ENCODE measurements around the gene LGR6. TPM values are rescaled to one million over a fixed set of nuclear protein-coding genes. Genes with fewer than 3 reads are reported as not detected.

The LGR6 gene
- total and polyA plus RNA-seq, 2 donors (not counting 1 experiment from before 2014, with no cell fraction given), result 0.28 TPM; not detected in 1

GRCh38 chr1:202200669-202201068 is 7.1 kb downstream of the LGR6 start:
- DNase-seq, result no peak
- H3K4me1 Mint-ChIP-seq, result peaks cover 10% of the 10 kb centered on the region
- no peak overlapping the region for H3K4me2 ChIP-seq (replicated peaks; ENCODE audit: low read depth, low read length, poor library complexity, severe bottlenecking)
- ATAC-seq (ENCODE audit: low read depth), result no peak
- no peak overlapping the region for H3K4me3 Mint-ChIP-seq
- no peaks in the 10 kb centered on the region for H3K9me3 ChIP-seq (ENCODE audit: control extremely low read depth in 1 of 3, control insufficient read depth in 2 of 3, insufficient read depth in 1 of 3, low read length in 2 of 3)
- ChIA-PET CTCF (interaction anchor here (1.6 to 2.0 kb wide), 2 partner anchors 11 to 116 kb away, joined by 4 to 9 read pairs; no protein-coding TSS in a partner anchor), POLR2A (no interaction called here)
- H3K36me3 ChIP-seq (replicated peaks in 1 of 2; ENCODE audit: control extremely low read depth in 1 of 2, control insufficient read depth in 1 of 2, extremely low read depth in 1 of 2, insufficient read depth in 2 of 2, low read length in 1 of 2), result no peaks in the 10 kb centered on the region
- WGBS (ENCODE audit: insufficient coverage), result 77% methylated on average over 3 of the region's 8 CpGs
- H3K4me1 ChIP-seq (ENCODE audit: control insufficient read depth in 2 of 2, insufficient read depth in 2 of 2, low read length in 2 of 2), result peaks cover 5 to 7% of the 10 kb centered on the region in 2 donors
- no peak overlapping the region for H3K4me3 ChIP-seq (ENCODE audit: control extremely low read depth in 1 of 5, extremely low read depth in 1 of 5, insufficient read depth in 1 of 5, low read depth in 2 of 5, low read length in 4 of 5)
- peaks cover 37% of the 10 kb centered on the region for H3K27me3 Mint-ChIP-seq
- H3K9me3 Mint-ChIP-seq (ENCODE audit: insufficient read depth), result no peaks in the 10 kb centered on the region
- no peak overlapping the region for H2AFZ ChIP-seq (ENCODE audit: insufficient read depth, low read depth, low read length, poor library complexity, severe bottlenecking)
- no peak overlapping the region for H3K27ac Mint-ChIP-seq
- H3K27ac ChIP-seq (ENCODE audit: low read length in 2 of 2), result no peak overlapping the region
- TF ChIP-seq, protein P1, sequence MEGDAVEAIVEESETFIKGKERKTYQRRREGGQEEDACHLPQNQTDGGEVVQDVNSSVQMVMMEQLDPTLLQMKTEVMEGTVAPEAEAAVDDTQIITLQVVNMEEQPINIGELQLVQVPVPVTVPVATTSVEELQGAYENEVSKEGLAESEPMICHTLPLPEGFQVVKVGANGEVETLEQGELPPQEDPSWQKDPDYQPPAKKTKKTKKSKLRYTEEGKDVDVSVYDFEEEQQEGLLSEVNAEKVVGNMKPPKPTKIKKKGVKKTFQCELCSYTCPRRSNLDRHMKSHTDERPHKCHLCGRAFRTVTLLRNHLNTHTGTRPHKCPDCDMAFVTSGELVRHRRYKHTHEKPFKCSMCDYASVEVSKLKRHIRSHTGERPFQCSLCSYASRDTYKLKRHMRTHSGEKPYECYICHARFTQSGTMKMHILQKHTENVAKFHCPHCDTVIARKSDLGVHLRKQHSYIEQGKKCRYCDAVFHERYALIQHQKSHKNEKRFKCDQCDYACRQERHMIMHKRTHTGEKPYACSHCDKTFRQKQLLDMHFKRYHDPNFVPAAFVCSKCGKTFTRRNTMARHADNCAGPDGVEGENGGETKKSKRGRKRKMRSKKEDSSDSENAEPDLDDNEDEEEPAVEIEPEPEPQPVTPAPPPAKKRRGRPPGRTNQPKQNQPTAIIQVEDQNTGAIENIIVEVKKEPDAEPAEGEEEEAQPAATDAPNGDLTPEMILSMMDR (IDR thresholded peaks at IDR 0.05), result no peak
- TF ChIP-seq EZH2 (IDR thresholded peaks at IDR 0.05; ENCODE audit: borderline replicate concordance, insufficient read depth, low read depth, low read length, poor library complexity, severe bottlenecking), result no peak
- H4K20me1 ChIP-seq (ENCODE audit: control insufficient read depth, insufficient read depth, low read length, poor library complexity, severe bottlenecking), result no peaks in the 10 kb centered on the region
- intact Hi-C loops (cut with micrococcal nuclease), result no loop called here
- no peak overlapping the region for H3K9ac ChIP-seq (ENCODE audit: low read length)
- no peaks in the 10 kb centered on the region for H3K79me2 ChIP-seq (ENCODE audit: control insufficient read depth, insufficient read depth, low read length)
- H3K27me3 ChIP-seq (replicated peaks in 1 of 4; ENCODE audit: control extremely low read depth in 1 of 4, control insufficient read depth in 3 of 4, insufficient read depth in 4 of 4, low read length in 3 of 4), result peaks cover 0 to 15% (median 3%) of the 10 kb centered on the region in 4 experiments

GRCh38 chr1:202201266-202201665 is 7.7 kb downstream of the LGR6 start:
- H3K4me1 Mint-ChIP-seq, result peaks cover 10% of the 10 kb centered on the region
- peaks cover 0 to 16% (median 3%) of the 10 kb centered on the region in 4 experiments for H3K27me3 ChIP-seq (replicated peaks in 1 of 4; ENCODE audit: control extremely low read depth in 1 of 4, control insufficient read depth in 3 of 4, insufficient read depth in 4 of 4, low read length in 3 of 4)
- no peak overlapping the region for H2AFZ ChIP-seq (ENCODE audit: insufficient read depth, low read depth, low read length, poor library complexity, severe bottlenecking)
- peaks cover 5 to 7% of the 10 kb centered on the region in 2 donors for H3K4me1 ChIP-seq (ENCODE audit: control insufficient read depth in 2 of 2, insufficient read depth in 2 of 2, low read length in 2 of 2)
- POLR2A ChIA-PET, result no interaction called here
- CTCF ChIA-PET, result interaction anchor here (0.9 to 2.0 kb wide), 3 partner anchors 8 to 115 kb away, joined by 3 to 4 read pairs (median 4); partner anchors contain the start of gene LGR6
- peaks cover 32% of the 10 kb centered on the region for H3K27me3 Mint-ChIP-seq
- no peaks in the 10 kb centered on the region for H3K79me2 ChIP-seq (ENCODE audit: control insufficient read depth, insufficient read depth, low read length)
- no peak for DNase-seq
- no peak overlapping the region for H3K27ac ChIP-seq (ENCODE audit: low read length in 2 of 2)
- H3K9me3 Mint-ChIP-seq (ENCODE audit: insufficient read depth), result no peaks in the 10 kb centered on the region
- TF ChIP-seq, protein P1 (IDR thresholded peaks at IDR 0.05), result no peak
- no peak for TF ChIP-seq EZH2 (IDR thresholded peaks at IDR 0.05; ENCODE audit: borderline replicate concordance, insufficient read depth, low read depth, low read length, poor library complexity, severe bottlenecking)
- no peak overlapping the region for H3K4me3 ChIP-seq (ENCODE audit: control extremely low read depth in 1 of 5, extremely low read depth in 1 of 5, insufficient read depth in 1 of 5, low read depth in 2 of 5, low read length in 4 of 5)
- no peak overlapping the region for H3K27ac Mint-ChIP-seq
- no peaks in the 10 kb centered on the region for H4K20me1 ChIP-seq (ENCODE audit: control insufficient read depth, insufficient read depth, low read length, poor library complexity, severe bottlenecking)
- no peak for ATAC-seq (ENCODE audit: low read depth)
- H3K4me3 Mint-ChIP-seq, result no peak overlapping the region
- H3K4me2 ChIP-seq (replicated peaks; ENCODE audit: low read depth, low read length, poor library complexity, severe bottlenecking), result no peak overlapping the region
- no peak overlapping the region for H3K9ac ChIP-seq (ENCODE audit: low read length)
- H3K36me3 ChIP-seq (replicated peaks in 1 of 2; ENCODE audit: control extremely low read depth in 1 of 2, control insufficient read depth in 1 of 2, extremely low read depth in 1 of 2, insufficient read depth in 2 of 2, low read length in 1 of 2), result no peaks in the 10 kb centered on the region
- no peaks in the 10 kb centered on the region for H3K9me3 ChIP-seq (ENCODE audit: control extremely low read depth in 1 of 3, control insufficient read depth in 2 of 3, insufficient read depth in 1 of 3, low read length in 2 of 3)
- intact Hi-C loops (cut with micrococcal nuclease), result no loop called here
- no CpG with 5 or more reads among the region's 3 CpGs for WGBS (ENCODE audit: insufficient coverage)
